HG02798 (cell line): ENCODE data around the gene PLXDC1.
A peak's percentile ranks its signal among the peaks of the same experiment; 100 is the strongest.

Experiments used
- ATAC-seq: cut with Tn5 transposase; IDR thresholded peaks from one replicate; pipeline ENCODE4 v1.9.1; 2021; ENCODE audit warnings: mild to moderate bottlenecking; ENCODE audit not compliant: unreplicated experiment, poor library complexity

The PLXDC1 gene

GRCh38 chr17:39151150-39151942, at the start of gene PLXDC1:
TSS of gene PLXDC1 (minus strand) at chr17:39151637. CDS start at chr17:39151437, 200 bp downstream.
- ATAC-seq: no peak

- ATAC-seq: no peak
Measured at GRCh38 chr17:39200957-39201510, 49.6 kb upstream of the PLXDC1 start.

- ATAC-seq: peak; percentile 65
Measured at GRCh38 chr17:39200070-39200879, 48.8 kb upstream of the PLXDC1 start, which contains the start of gene RPL19. TSS of gene RPL19 (plus strand) at chr17:39200283. CDS start at chr17:39200345, 62 bp downstream.

- ATAC-seq: peak; percentile 76
Measured at GRCh38 chr17:39199820-39200069, 48.3 kb upstream of the PLXDC1 start.

- ATAC-seq: no peak
Measured at GRCh38 chr17:39198186-39198566, 46.7 kb upstream of the PLXDC1 start.

- ATAC-seq: peak; percentile 41
Measured at GRCh38 chr17:39197380-39198185, 46.1 kb upstream of the PLXDC1 start, which contains the start of gene CACNB1. TSS of gene CACNB1 (minus strand) at chr17:39197669. CDS start at chr17:39197495, 174 bp downstream.

- no peak for ATAC-seq
Measured at GRCh38 chr17:39196808-39197291, 45.4 kb upstream of the PLXDC1 start.

- no peak for ATAC-seq
Measured at GRCh38 chr17:39196241-39196807, 44.9 kb upstream of the PLXDC1 start.

GRCh38 chr17:39195568-39196160, 44.2 kb upstream of the PLXDC1 start:
- ATAC-seq: no peak

GRCh38 chr17:39194985-39195524, 43.6 kb upstream of the PLXDC1 start:
- no peak for ATAC-seq

GRCh38 chr17:39194089-39194984, 42.9 kb upstream of the PLXDC1 start:
- ATAC-seq: no peak

GRCh38 chr17:39193346-39193745, 41.9 kb upstream of the PLXDC1 start:
- no peak for ATAC-seq

GRCh38 chr17:39192901-39193300, 41.5 kb upstream of the PLXDC1 start:
- ATAC-seq: no peak

- no peak for ATAC-seq
Measured at GRCh38 chr17:39191750-39192510, 40.5 kb upstream of the PLXDC1 start.

- ATAC-seq: no peak
Measured at GRCh38 chr17:39187152-39187830, 35.9 kb upstream of the PLXDC1 start.

- ATAC-seq: no peak
Measured at GRCh38 chr17:39186481-39187002, 35.1 kb upstream of the PLXDC1 start.

- ATAC-seq: no peak
Measured at GRCh38 chr17:39183720-39184119, 32.3 kb upstream of the PLXDC1 start.
